ENCODE results near the gene LZTR1.

DNA sequence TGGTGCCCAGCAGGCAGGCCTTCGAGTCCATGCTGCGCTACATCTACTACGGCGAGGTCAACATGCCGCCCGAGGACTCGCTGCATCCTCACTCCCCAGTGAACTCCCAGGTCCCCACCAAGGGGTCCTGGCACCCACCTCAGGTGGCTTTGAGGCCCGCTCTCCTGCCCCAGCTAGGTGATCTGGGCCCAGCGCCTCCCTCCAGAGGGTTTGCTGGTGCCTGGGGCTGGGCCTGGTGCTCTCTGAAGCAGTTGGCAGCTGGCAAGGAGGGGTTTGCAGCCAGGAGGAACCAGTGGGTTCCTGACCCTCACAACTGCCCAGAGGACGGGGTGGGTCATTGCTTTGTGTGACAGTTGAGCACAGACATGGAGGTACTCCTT is 13.9 kb downstream of the LZTR1 start:
- no peak for TF ChIP-seq EZH2phosphoT487 (IDR thresholded peaks at IDR 0.05; ENCODE audit: low read length)
- TF ChIP-seq, protein P1, sequence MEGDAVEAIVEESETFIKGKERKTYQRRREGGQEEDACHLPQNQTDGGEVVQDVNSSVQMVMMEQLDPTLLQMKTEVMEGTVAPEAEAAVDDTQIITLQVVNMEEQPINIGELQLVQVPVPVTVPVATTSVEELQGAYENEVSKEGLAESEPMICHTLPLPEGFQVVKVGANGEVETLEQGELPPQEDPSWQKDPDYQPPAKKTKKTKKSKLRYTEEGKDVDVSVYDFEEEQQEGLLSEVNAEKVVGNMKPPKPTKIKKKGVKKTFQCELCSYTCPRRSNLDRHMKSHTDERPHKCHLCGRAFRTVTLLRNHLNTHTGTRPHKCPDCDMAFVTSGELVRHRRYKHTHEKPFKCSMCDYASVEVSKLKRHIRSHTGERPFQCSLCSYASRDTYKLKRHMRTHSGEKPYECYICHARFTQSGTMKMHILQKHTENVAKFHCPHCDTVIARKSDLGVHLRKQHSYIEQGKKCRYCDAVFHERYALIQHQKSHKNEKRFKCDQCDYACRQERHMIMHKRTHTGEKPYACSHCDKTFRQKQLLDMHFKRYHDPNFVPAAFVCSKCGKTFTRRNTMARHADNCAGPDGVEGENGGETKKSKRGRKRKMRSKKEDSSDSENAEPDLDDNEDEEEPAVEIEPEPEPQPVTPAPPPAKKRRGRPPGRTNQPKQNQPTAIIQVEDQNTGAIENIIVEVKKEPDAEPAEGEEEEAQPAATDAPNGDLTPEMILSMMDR (IDR thresholded peaks at IDR 0.05; ENCODE audit: low read length) = no peak

Measured in MM.1S (cell line).